OCI-LY3 (cell line): ENCODE results near the gene TNC.

Experiments
- H2AFZ ChIP-seq: fragments of 200-600, 300-600 bp; shearing (Covaris generic); 2 replicates; pipeline ENCODE4 v1.6.0; 2014; ENCODE audit warnings: antibody characterized with exemption, low read depth, low read length
- H3K27ac ChIP-seq: fragments of 200-600, 300-600 bp; sonication (generic); 2 replicates; pipeline ENCODE4 v1.5.1; 2014; ENCODE audit warnings: mild to moderate bottlenecking, low read length, moderate library complexity, mixed read lengths
- H3K27me3 ChIP-seq: fragments of 200-600, 300-600 bp; sonication (generic); 2 replicates; pipeline ENCODE4 v1.6.1; 2014; ENCODE audit warnings: low read depth, low read length, mixed read lengths
- H3K36me3 ChIP-seq: fragments of 200-600, 300-600 bp; sonication (generic); replicated peaks from 2 replicates; pipeline ENCODE3; 2014; ENCODE audit warnings: low read depth, low read length, mixed read lengths
- H3K4me1 ChIP-seq: fragments of 300-600, 200-600 bp; sonication (generic); 2 replicates; pipeline ENCODE4 v1.6.1; 2014; ENCODE audit warnings: low read length, mixed read lengths
- H3K4me2 ChIP-seq: fragments of 200-600, 300-600 bp; sonication (generic); 2 replicates; pipeline ENCODE4 v1.6.1; 2014; ENCODE audit warnings: low read length, mixed read lengths
- H3K4me3 ChIP-seq: fragments of 300-600, 200-600 bp; sonication (generic); 2 replicates; pipeline ENCODE4 v1.5.1; 2014; ENCODE audit warnings: antibody characterized with exemption, mild to moderate bottlenecking, low read length, moderate library complexity
- H3K79me2 ChIP-seq: fragments of 300-600, 200-600 bp; shearing (Covaris generic); 2 replicates; pipeline ENCODE4 v1.6.1; 2014; ENCODE audit warnings: mild to moderate bottlenecking, low read length, mixed read lengths
- H3K9ac ChIP-seq: fragments of 300-600, 200-600 bp; shearing (Covaris generic); 2 replicates; pipeline ENCODE4 v1.6.0; 2014; ENCODE audit warnings: mild to moderate bottlenecking, low read length, moderate library complexity
- H3K9me3 ChIP-seq: fragments of 200-600, 300-600 bp; shearing (Covaris generic); 2 replicates; pipeline ENCODE4 v1.6.1; 2014; ENCODE audit warnings: low read length, mixed read lengths; ENCODE audit not compliant: insufficient read depth
- H4K20me1 ChIP-seq: fragments of 200-600, 300-600 bp; sonication (generic); 2 replicates; pipeline ENCODE4 v1.6.1; 2016; ENCODE audit warnings: low read length, mixed read lengths; ENCODE audit not compliant: insufficient read depth
- CTCF ChIP-seq: fragments of 200-600, 300-600 bp; sonication (generic); IDR thresholded peaks from 2 replicates; pipeline ENCODE4 v1.5.1; 2014; ENCODE audit warnings: antibody characterized with exemption, low read length, low read depth
- EZH2phosphoT487 ChIP-seq: fragments of 200-600 bp; shearing (Covaris generic); IDR thresholded peaks from 2 replicates; pipeline ENCODE4 v1.6.1; 2018; ENCODE audit warnings: antibody characterized with exemption, mixed run types, low read depth

The TNC gene

DNA sequence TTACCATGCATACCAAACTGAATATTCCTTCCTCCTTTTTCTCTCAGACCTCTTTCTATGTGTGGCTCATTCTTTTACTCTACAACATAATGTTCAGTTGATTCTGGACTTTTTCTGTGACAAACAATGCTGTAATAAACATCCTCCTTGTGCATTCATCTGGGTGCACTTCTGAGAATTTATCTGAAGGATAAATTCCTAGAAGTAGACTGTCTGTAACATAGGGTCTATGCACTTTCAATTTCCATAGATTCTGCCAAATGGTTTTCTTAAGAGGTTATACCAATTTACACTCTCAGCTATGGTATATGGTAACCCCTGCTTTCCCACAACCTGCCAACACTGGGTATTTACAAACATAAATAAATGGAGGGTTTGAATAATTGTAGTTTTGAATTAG is 24.1 kb upstream of the TNC start:
- Histone ChIP-seq H3K27me3 (peaks cover 18% of the 10 kb centered on the region), H3K79me2 (no peaks in the 10 kb centered on the region), H3K27ac (no peak overlapping the region), H2AFZ (no peak overlapping the region), H4K20me1 (no peaks in the 10 kb centered on the region), H3K9ac (no peak overlapping the region), H3K9me3 (no peaks in the 10 kb centered on the region), H3K4me1 (no peaks in the 10 kb centered on the region), H3K4me2 (no peak overlapping the region), H3K36me3 (no peaks in the 10 kb centered on the region), H3K4me3 (no peak overlapping the region)
- TF ChIP-seq CTCF (no peak), EZH2phosphoT487 (no peak)

DNA sequence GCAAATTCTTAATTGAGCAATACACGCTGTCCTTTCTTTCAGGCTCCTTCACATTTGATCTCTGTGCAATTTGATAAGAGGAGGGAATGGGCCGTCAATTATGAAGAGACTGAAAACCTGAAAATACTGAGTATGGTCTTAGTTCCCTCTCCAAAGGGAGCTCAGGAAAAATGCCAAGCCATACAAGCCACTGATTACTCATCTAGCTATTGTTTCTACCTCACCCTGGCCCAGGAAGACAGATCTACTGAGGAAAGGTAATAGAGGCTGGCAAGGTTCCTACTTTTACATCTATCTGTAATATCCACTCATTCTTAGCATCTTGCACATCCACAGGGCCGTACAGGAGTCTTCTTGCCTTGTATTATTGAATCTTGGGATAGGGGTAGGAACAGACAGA is 23.7 kb upstream of the TNC start:
- Histone ChIP-seq H4K20me1 (no peaks in the 10 kb centered on the region), H3K4me1 (no peaks in the 10 kb centered on the region), H3K4me2 (no peak overlapping the region), H3K27me3 (peaks cover 18% of the 10 kb centered on the region), H2AFZ (no peak overlapping the region), H3K4me3 (no peak overlapping the region), H3K9me3 (no peaks in the 10 kb centered on the region), H3K9ac (no peak overlapping the region), H3K79me2 (no peaks in the 10 kb centered on the region), H3K27ac (no peak overlapping the region), H3K36me3 (no peaks in the 10 kb centered on the region)
- no peak for TF ChIP-seq CTCF
- no peak for TF ChIP-seq EZH2phosphoT487

DNA sequence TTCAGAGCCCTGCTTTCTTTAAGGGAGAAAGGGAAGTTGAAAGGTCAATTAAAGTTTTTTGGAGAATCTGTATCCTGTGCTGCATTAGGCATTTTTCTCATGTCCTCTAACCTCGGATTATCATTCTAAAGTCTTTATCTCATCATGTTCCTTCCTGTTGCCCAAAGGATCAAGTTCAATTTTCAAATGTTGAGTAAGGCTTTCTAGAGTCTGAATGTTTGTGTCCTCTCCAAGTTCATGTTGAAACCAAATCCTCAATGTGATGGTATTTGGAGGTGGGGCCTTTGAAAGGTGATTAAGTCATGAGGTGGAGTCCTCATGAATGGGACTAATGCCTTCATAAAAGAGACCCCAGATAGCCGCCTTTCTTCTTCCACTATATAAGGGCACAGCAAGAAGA is 20.2 kb upstream of the TNC start:
- Histone ChIP-seq H3K4me1 (no peaks in the 10 kb centered on the region), H3K36me3 (no peaks in the 10 kb centered on the region), H2AFZ (no peak overlapping the region), H4K20me1 (no peaks in the 10 kb centered on the region), H3K27ac (no peak overlapping the region), H3K79me2 (no peaks in the 10 kb centered on the region), H3K9me3 (no peaks in the 10 kb centered on the region), H3K9ac (no peak overlapping the region), H3K4me3 (no peak overlapping the region), H3K27me3 (peaks cover 15% of the 10 kb centered on the region), H3K4me2 (no peak overlapping the region)
- TF ChIP-seq CTCF (no peak), EZH2phosphoT487 (no peak)

- Histone ChIP-seq H3K4me1 (no peaks in the 10 kb centered on the region), H3K36me3 (no peaks in the 10 kb centered on the region), H3K27ac (no peak overlapping the region), H3K27me3 (peaks cover 9% of the 10 kb centered on the region), H3K79me2 (no peaks in the 10 kb centered on the region), H3K9me3 (no peaks in the 10 kb centered on the region), H3K4me3 (no peak overlapping the region), H4K20me1 (no peaks in the 10 kb centered on the region), H2AFZ (no peak overlapping the region), H3K4me2 (no peak overlapping the region), H3K9ac (no peak overlapping the region)
- TF ChIP-seq EZH2phosphoT487 = no peak
- TF ChIP-seq CTCF = no peak
Observed at GRCh38 chr9:115137526-115137925, 19.6 kb upstream of the TNC start.
